Mucosa of stomach (tissue), 1 donor: ENCODE data around the gene TMEM120A.
A peak's percentile ranks its signal among the peaks of the same experiment; 100 is the strongest.

ENCODE experiments used
- H3K27me3 ChIP-seq: one replicate; pipeline ENCODE4 v1.7.0; 2013; ENCODE audit warnings: mild to moderate bottlenecking, low read length; ENCODE audit not compliant: control insufficient read depth, insufficient read depth
- H3K36me3 ChIP-seq: one replicate; pipeline ENCODE4 v1.7.0; 2013; ENCODE audit warnings: low read length; ENCODE audit not compliant: control insufficient read depth, insufficient read depth
- H3K4me1 ChIP-seq: one replicate; pipeline ENCODE4 v1.7.0; 2013; ENCODE audit warnings: mild to moderate bottlenecking, low read length; ENCODE audit not compliant: control insufficient read depth, insufficient read depth
- H3K4me3 ChIP-seq: one replicate; pipeline ENCODE4 v1.7.0; 2013; ENCODE audit warnings: low read length
- H3K9ac ChIP-seq: one replicate; pipeline ENCODE4 v1.7.0; 2013; ENCODE audit warnings: mild to moderate bottlenecking, low read length, moderate library complexity
- H3K9me3 ChIP-seq: one replicate; pipeline ENCODE4 v1.7.0; 2013; ENCODE audit warnings: mild to moderate bottlenecking, low read length, moderate library complexity; ENCODE audit not compliant: control insufficient read depth
- donor health status: Pancreatic carcinoma.

The TMEM120A gene

GRCh38 chr7:75944507-75944906 lies 49.9 kb downstream of the TMEM120A start:
- Histone ChIP-seq H3K4me1 (peaks cover 52% of the 10 kb centered on the region), H3K9ac (peak overlapping the region; percentile 32), H3K27me3 (no peaks in the 10 kb centered on the region), H3K9me3 (no peaks in the 10 kb centered on the region), H3K36me3 (no peaks in the 10 kb centered on the region), H3K4me3 (no peak overlapping the region)

GRCh38 chr7:75943864-75944263 lies 50.5 kb downstream of the TMEM120A start:
- no peaks in the 10 kb centered on the region for H3K9me3 ChIP-seq
- no peak overlapping the region for H3K4me3 ChIP-seq
- no peaks in the 10 kb centered on the region for H3K36me3 ChIP-seq
- H3K9ac ChIP-seq, result no peak overlapping the region
- H3K4me1 ChIP-seq, result peaks cover 52% of the 10 kb centered on the region
- H3K27me3 ChIP-seq, result no peaks in the 10 kb centered on the region

- Histone ChIP-seq H3K36me3 (no peaks in the 10 kb centered on the region), H3K4me1 (peaks cover 7% of the 10 kb centered on the region), H3K4me3 (no peak overlapping the region)
These were observed 55.5 kb downstream of the TMEM120A start for GRCh38 chr7:75938921-75939320.

GRCh38 chr7:75937958-75938786 lies 56.2 kb downstream of the TMEM120A start:
- Histone ChIP-seq H3K9ac (no peak overlapping the region), H3K9me3 (no peaks in the 10 kb centered on the region), H3K27me3 (no peaks in the 10 kb centered on the region), H3K36me3 (no peaks in the 10 kb centered on the region), H3K4me3 (no peak overlapping the region), H3K4me1 (no peaks in the 10 kb centered on the region)

More at GRCh38 chr7:75938921-75939320, 55.5 kb downstream of the TMEM120A start:
- no peaks in the 10 kb centered on the region for H3K9me3 ChIP-seq
- H3K9ac ChIP-seq, result no peak overlapping the region
- H3K27me3 ChIP-seq, result no peaks in the 10 kb centered on the region
